22Rv1 (cell line): ENCODE data around the gene PRDM16.

Experiments
- CTCF ChIP-seq: fragments of 450-650 bp; IDR thresholded peaks from 2 replicates; pipeline ENCODE4 v1.5.1; 2017; ENCODE audit warnings: mild to moderate bottlenecking
- ZFX ChIP-seq: fragments of 450-650 bp; IDR thresholded peaks from 2 replicates; pipeline ENCODE4 v1.6.1; 2017; ENCODE audit warnings: antibody characterized with exemption, borderline replicate concordance

GRCh38 chr1:3049905-3050304 is 19.1 kb upstream of the PRDM16 start:
- TF ChIP-seq CTCF = no peak
- TF ChIP-seq ZFX = no peak
